Measurements from ENCODE around the gene LRRC8D. TPM values are rescaled to one million over a fixed set of nuclear protein-coding genes. Genes with fewer than 3 reads are reported as not detected.
A peak's percentile ranks its signal among the peaks of the same experiment; 100 is the strongest.

LRRC8D gene
- total RNA-seq, 1 donor from 2014 or later: 30.6 TPM

DNA sequence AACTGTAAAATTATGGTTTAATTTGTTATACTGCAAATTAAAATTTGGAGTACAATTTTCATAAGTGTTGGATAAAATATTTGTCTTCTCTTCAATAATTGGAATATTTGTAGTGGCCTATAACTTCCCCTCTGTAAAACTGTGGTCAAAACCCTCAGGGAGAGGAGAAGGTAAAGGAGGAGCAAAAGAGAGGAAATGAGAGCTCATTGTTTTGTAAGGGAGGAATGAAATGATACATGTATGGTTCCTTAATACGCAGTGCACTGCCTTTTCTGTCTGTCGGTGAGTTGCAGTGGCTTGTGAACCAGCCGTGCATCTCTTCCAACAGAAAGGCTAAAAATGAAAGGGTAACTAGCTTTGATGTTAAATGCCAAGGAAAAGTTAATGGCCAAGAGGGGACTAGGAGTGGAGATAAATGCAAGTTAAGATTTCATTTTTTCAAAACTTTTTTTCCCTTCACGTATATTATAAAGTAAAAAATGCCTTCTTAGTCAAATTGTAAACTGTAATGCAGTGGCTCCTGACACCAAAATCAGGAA lies 26.4 kb downstream of the LRRC8D start:
- TF ChIP-seq, protein P1, sequence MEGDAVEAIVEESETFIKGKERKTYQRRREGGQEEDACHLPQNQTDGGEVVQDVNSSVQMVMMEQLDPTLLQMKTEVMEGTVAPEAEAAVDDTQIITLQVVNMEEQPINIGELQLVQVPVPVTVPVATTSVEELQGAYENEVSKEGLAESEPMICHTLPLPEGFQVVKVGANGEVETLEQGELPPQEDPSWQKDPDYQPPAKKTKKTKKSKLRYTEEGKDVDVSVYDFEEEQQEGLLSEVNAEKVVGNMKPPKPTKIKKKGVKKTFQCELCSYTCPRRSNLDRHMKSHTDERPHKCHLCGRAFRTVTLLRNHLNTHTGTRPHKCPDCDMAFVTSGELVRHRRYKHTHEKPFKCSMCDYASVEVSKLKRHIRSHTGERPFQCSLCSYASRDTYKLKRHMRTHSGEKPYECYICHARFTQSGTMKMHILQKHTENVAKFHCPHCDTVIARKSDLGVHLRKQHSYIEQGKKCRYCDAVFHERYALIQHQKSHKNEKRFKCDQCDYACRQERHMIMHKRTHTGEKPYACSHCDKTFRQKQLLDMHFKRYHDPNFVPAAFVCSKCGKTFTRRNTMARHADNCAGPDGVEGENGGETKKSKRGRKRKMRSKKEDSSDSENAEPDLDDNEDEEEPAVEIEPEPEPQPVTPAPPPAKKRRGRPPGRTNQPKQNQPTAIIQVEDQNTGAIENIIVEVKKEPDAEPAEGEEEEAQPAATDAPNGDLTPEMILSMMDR (IDR thresholded peaks at IDR 0.05; ENCODE audit: insufficient read depth, low read length, poor library complexity, severe bottlenecking): no peak
- DNase-seq (ENCODE audit: low read depth): no peak

DNA sequence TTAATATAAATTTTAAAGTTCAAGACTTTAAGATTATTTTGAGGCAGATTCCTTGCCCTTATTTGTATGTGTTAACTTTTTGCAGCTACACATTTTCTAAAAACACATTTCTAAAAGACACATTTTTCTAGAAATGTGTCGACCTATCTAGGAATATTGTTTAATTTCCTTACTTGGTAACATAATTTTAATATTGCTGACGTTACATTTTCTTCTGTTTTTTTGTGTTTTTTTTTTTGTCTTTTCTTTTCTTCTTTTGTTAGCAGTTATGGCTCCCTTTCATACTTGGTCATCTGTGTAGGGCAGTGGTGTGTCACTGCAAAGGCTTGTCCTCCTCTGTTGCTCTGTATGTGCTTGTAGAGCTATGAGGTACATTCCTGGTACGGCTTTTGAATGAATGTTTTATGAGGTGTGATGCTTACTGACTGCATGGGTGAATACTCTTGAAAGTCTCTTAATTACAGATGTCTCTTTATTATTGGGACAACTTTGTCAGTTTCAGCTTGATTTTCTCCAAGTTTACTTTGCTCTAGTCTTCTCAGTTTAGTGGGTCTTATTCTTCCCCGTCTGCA lies 30.1 kb downstream of the LRRC8D start:
- no peak overlapping the region for H3K4me3 ChIP-seq (ENCODE audit: low read depth, low read length)
- no peaks in the 10 kb centered on the region for H3K27me3 ChIP-seq (ENCODE audit: control insufficient read depth, insufficient read depth, low read length)
- DNase-seq (ENCODE audit: low read depth): peak; percentile 39
- TF ChIP-seq, protein P1 (IDR thresholded peaks at IDR 0.05; ENCODE audit: insufficient read depth, low read length, poor library complexity, severe bottlenecking): no peak
- no peaks in the 10 kb centered on the region for H3K36me3 ChIP-seq (ENCODE audit: control insufficient read depth, insufficient read depth, low read length)

More for the DNA sequence above, 26.4 kb downstream of the LRRC8D start:
- Histone ChIP-seq H3K4me3 (ENCODE audit: low read depth, low read length) (no peak overlapping the region), H3K27me3 (ENCODE audit: control insufficient read depth, insufficient read depth, low read length) (no peaks in the 10 kb centered on the region), H3K36me3 (ENCODE audit: control insufficient read depth, insufficient read depth, low read length) (no peaks in the 10 kb centered on the region)

DNA sequence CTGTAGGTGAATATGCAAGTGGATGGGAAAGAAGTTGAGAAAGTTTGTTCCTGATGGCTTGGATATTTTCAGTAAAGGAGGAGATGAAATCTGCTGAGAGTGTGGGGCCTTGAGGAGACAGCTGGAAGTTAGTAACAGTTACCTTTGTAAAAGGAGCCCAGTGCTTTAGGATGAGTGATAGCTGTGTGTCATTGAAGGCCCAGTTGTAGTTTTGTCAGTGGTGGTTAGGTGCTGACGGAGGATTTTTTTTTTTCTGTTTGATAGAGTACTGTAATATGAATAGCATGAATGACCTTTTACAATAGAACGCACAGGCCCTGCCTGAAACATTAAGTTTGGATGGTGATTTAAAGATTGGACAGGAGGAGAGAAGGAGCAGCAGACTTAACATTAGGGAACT lies 33.3 kb downstream of the LRRC8D start:
- H3K27me3 ChIP-seq (ENCODE audit: control insufficient read depth, insufficient read depth, low read length): no peaks in the 10 kb centered on the region
- H3K4me3 ChIP-seq (ENCODE audit: low read depth, low read length): no peak overlapping the region
- no peak for DNase-seq (ENCODE audit: low read depth)
- no peaks in the 10 kb centered on the region for H3K36me3 ChIP-seq (ENCODE audit: control insufficient read depth, insufficient read depth, low read length)
- TF ChIP-seq, protein P1 (IDR thresholded peaks at IDR 0.05; ENCODE audit: insufficient read depth, low read length, poor library complexity, severe bottlenecking): no peak

DNA sequence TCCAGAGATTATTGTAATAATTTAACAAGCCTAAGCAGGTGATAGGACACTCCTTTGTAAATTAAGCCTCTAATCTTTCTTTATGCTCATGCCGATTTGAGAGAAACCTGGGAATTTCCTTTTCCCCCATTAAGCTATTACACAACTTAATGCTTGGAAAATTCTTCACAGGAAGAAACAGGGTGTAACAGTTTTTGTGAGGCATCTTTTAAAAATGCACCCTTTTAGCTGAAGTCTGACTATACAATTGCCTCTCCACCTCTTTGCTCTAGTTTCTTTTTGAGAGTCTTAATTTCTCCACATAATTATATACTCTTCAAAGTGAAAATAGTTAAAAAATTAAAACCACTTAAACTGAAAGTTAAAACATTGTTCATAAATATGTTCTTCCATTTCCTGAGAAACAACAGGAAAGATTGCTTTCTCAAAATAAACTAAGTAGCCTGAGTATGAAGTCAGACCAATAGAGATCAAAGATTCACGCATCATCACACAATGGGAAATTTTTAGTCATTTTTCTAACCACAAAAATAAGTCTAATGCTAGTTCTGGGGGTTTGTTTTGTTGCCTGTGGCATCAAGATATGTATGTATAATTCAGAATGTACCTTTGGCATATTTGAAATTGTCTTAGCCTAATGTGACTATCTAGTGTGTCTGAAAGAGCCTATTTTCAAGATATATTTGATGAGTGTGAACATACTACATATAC lies 34.7 kb downstream of the LRRC8D start:
- DNase-seq (ENCODE audit: low read depth): no peak
- Histone ChIP-seq H3K36me3 (ENCODE audit: control insufficient read depth, insufficient read depth, low read length) (no peaks in the 10 kb centered on the region), H3K27me3 (ENCODE audit: control insufficient read depth, insufficient read depth, low read length) (no peaks in the 10 kb centered on the region), H3K4me3 (ENCODE audit: low read depth, low read length) (no peak overlapping the region)
- TF ChIP-seq, protein P1 (IDR thresholded peaks at IDR 0.05; ENCODE audit: insufficient read depth, low read length, poor library complexity, severe bottlenecking): no peak

DNA sequence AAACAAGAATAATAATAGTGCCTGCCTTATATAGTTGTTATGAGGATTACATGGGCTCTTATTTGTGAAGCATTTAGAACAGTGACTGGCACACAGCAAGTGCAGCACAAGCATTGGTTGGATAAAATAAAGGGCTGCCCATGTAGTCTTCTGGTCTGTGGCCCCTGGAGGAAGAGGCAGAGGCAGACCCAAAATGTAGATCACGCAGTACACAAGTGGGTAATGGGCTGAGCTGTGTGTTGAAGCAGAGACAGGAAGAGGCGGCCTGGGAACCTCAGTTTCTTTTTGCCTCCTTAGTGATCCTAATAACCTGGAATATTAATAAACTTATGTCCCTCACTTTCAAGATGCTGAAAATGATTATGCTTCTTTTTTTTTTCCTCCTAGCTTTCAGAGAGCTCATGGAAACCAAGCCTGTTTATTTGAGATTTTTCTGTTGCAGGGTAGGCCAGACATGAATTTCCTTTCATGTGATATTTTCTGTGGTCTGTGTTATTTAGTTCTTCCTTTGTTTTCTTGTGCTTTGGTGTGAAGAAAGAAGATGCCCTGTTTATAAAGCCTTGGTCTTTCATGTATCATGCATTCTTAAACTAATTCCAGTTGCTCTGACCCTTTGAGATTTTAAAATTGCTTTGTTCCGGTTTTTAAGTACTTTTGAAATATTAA lies 42.5 kb downstream of the LRRC8D start:
- no peaks in the 10 kb centered on the region for H3K36me3 ChIP-seq (ENCODE audit: control insufficient read depth, insufficient read depth, low read length)
- DNase-seq (ENCODE audit: low read depth): no peak
- H3K27me3 ChIP-seq (ENCODE audit: control insufficient read depth, insufficient read depth, low read length): no peaks in the 10 kb centered on the region
- TF ChIP-seq, protein P1 (IDR thresholded peaks at IDR 0.05; ENCODE audit: insufficient read depth, low read length, poor library complexity, severe bottlenecking): no peak
- no peak overlapping the region for H3K4me3 ChIP-seq (ENCODE audit: low read depth, low read length)
